Activated CD4-positive, alpha-beta T cell treated with anti-CD3 and anti-CD28 coated beads, Interleukin-2, amount 10 ng/mL, durations not matched to agents 7 days and 5 days (primary cell): ENCODE measurements around the gene TTC23. TPM values are rescaled to one million over a fixed set of nuclear protein-coding genes. Genes with fewer than 3 reads are reported as not detected.
"Not testable (repeated sequence)": the region's sequence is repeated elsewhere in the genome, so short reads cannot be mapped to it uniquely, and the experiment has no call there.

Experiments used
- CTCF ChIA-PET: fragments of 350-600 bp; sonication (Branson Sonifier 250); formaldehyde crosslinking; loops from one replicate; lab custom pipeline; 2021; ENCODE audit warnings: antibody characterized with exemption; lab: Charles Lee
- POLR2A ChIA-PET: fragments of 350-600 bp; sonication (Branson Sonifier 250); formaldehyde crosslinking; loops from one replicate; lab custom pipeline; 2021; ENCODE audit warnings: antibody characterized with exemption; lab: Charles Lee
- DNase-seq: peaks from one replicate; pipeline ENCODE4 v3.0.0-alpha.2; 2020
- H3K27ac Mint-ChIP-seq: one replicate; pipeline ENCODE4 v1.8.0; 2021; ENCODE audit warnings: mild to moderate bottlenecking, moderate library complexity, mixed read lengths
- H3K27me3 Mint-ChIP-seq: one replicate; pipeline ENCODE4 v1.8.0; 2021; ENCODE audit warnings: mixed read lengths
- H3K36me3 Mint-ChIP-seq: one replicate; pipeline ENCODE4 v1.8.0; 2021; ENCODE audit warnings: low read depth, mixed read lengths
- H3K4me1 Mint-ChIP-seq: one replicate; pipeline ENCODE4 v1.8.0; 2021; ENCODE audit warnings: mixed read lengths
- H3K4me3 Mint-ChIP-seq: one replicate; pipeline ENCODE4 v1.8.0; 2021; ENCODE audit warnings: mild to moderate bottlenecking, moderate library complexity, mixed read lengths
- H3K9me3 Mint-ChIP-seq: one replicate; pipeline ENCODE4 v1.8.0; 2021; ENCODE audit warnings: mixed read lengths
- total RNA-seq, 2 experiments: library from RNA; stranded (reverse); gene quantifications; one replicate each; pipeline ENCODE4 v1.2.3, GENCODE V29; 2021

TTC23 gene
- total RNA-seq, 2 experiments from 2014 or later: 1.6 to 3.1 TPM

- POLR2A ChIA-PET: no interaction called here
- H3K27me3 Mint-ChIP-seq: no peaks in the 10 kb centered on the region
- no peaks in the 10 kb centered on the region for H3K4me1 Mint-ChIP-seq
- no peak overlapping the region for H3K4me3 Mint-ChIP-seq
- H3K27ac Mint-ChIP-seq: no peak overlapping the region
- no peaks in the 10 kb centered on the region for H3K36me3 Mint-ChIP-seq
- H3K9me3 Mint-ChIP-seq: no peaks in the 10 kb centered on the region
- DNase-seq: no peak
- CTCF ChIA-PET: no interaction called here
Observed at GRCh38 chr15:99211926-99212325, 37.5 kb downstream of the TTC23 start.

- no peak for DNase-seq
- H3K27ac Mint-ChIP-seq: no peak overlapping the region
- ChIA-PET POLR2A (no interaction called here), CTCF (interaction anchor here (0.6 kb wide), 1 partner anchor 690 kb away, joined by 3 read pairs; no protein-coding TSS in a partner anchor)
- no peaks in the 10 kb centered on the region for H3K4me1 Mint-ChIP-seq
- no peak overlapping the region for H3K4me3 Mint-ChIP-seq
- no peaks in the 10 kb centered on the region for H3K36me3 Mint-ChIP-seq
- H3K27me3 Mint-ChIP-seq: peaks cover 7% of the 10 kb centered on the region
- no peaks in the 10 kb centered on the region for H3K9me3 Mint-ChIP-seq
Observed at GRCh38 chr15:99210334-99210733, 39.0 kb downstream of the TTC23 start.

- DNase-seq: no peak
- ChIA-PET POLR2A (no interaction called here), CTCF (no interaction called here)
- H3K27me3 Mint-ChIP-seq: peaks cover 12% of the 10 kb centered on the region
- H3K27ac Mint-ChIP-seq: no peak overlapping the region
- no peak overlapping the region for H3K4me3 Mint-ChIP-seq
- H3K36me3 Mint-ChIP-seq: no peaks in the 10 kb centered on the region
- no peaks in the 10 kb centered on the region for H3K4me1 Mint-ChIP-seq
- H3K9me3 Mint-ChIP-seq: no peaks in the 10 kb centered on the region
Observed at GRCh38 chr15:99209326-99209725, 40.1 kb downstream of the TTC23 start.

GRCh38 chr15:99207672-99208071 lies 41.7 kb downstream of the TTC23 start:
- Mint-ChIP-seq H3K27me3 (peaks cover 12% of the 10 kb centered on the region), H3K27ac (no peak overlapping the region), H3K4me3 (no peak overlapping the region), H3K9me3 (no peaks in the 10 kb centered on the region), H3K36me3 (no peaks in the 10 kb centered on the region), H3K4me1 (no peaks in the 10 kb centered on the region)
- ChIA-PET POLR2A (no interaction called here), CTCF (no interaction called here)
- DNase-seq: no peak

- H3K36me3 Mint-ChIP-seq: no peaks in the 10 kb centered on the region
- no peaks in the 10 kb centered on the region for H3K9me3 Mint-ChIP-seq
- peaks cover 12% of the 10 kb centered on the region for H3K27me3 Mint-ChIP-seq
- H3K4me1 Mint-ChIP-seq: no peaks in the 10 kb centered on the region
- ChIA-PET CTCF (interaction anchor here (1.4 to 2.2 kb wide), 2 partner anchors 11 to 28 kb away, joined by 3 to 5 read pairs; no protein-coding TSS in a partner anchor), POLR2A (no interaction called here)
- no peak for DNase-seq
- H3K4me3 Mint-ChIP-seq: no peak overlapping the region
- no peak overlapping the region for H3K27ac Mint-ChIP-seq
Observed at GRCh38 chr15:99202176-99202552, 47.2 kb downstream of the TTC23 start.

GRCh38 chr15:99201408-99202175 lies 47.8 kb downstream of the TTC23 start:
- Mint-ChIP-seq H3K27ac (no peak overlapping the region), H3K9me3 (no peaks in the 10 kb centered on the region), H3K27me3 (peaks cover 12% of the 10 kb centered on the region), H3K4me1 (no peaks in the 10 kb centered on the region), H3K4me3 (no peak overlapping the region), H3K36me3 (no peaks in the 10 kb centered on the region)
- DNase-seq: no peak
- ChIA-PET POLR2A (no interaction called here), CTCF (interaction anchor here (1.4 to 2.2 kb wide), 2 partner anchors 12 to 27 kb away, joined by 3 to 5 read pairs; no protein-coding TSS in a partner anchor)

GRCh38 chr15:99197856-99198255 lies 51.5 kb downstream of the TTC23 start:
- DNase-seq: no peak
- H3K36me3 Mint-ChIP-seq: peaks cover 4% of the 10 kb centered on the region
- H3K9me3 Mint-ChIP-seq: peaks cover 3% of the 10 kb centered on the region
- no peaks in the 10 kb centered on the region for H3K27me3 Mint-ChIP-seq
- no peaks in the 10 kb centered on the region for H3K4me1 Mint-ChIP-seq
- no peak overlapping the region for H3K4me3 Mint-ChIP-seq
- ChIA-PET CTCF (interaction anchor here (0.6 kb wide), 1 partner anchor 32 kb away, joined by 3 read pairs; no protein-coding TSS in a partner anchor), POLR2A (no interaction called here)
- peak overlapping the region; percentile 10 for H3K27ac Mint-ChIP-seq

- H3K4me1 Mint-ChIP-seq, CTCF ChIA-PET, DNase-seq, H3K36me3 Mint-ChIP-seq, H3K4me3 Mint-ChIP-seq, H3K27me3 Mint-ChIP-seq, H3K9me3 Mint-ChIP-seq, H3K27ac Mint-ChIP-seq, POLR2A ChIA-PET: not testable (repeated sequence)
Observed at GRCh38 chr15:99192181-99192580, 57.2 kb downstream of the TTC23 start.

GRCh38 chr15:99187936-99188335 lies 61.4 kb downstream of the TTC23 start:
- Mint-ChIP-seq H3K4me1 (no peaks in the 10 kb centered on the region), H3K36me3 (peaks cover 7% of the 10 kb centered on the region), H3K4me3 (no peak overlapping the region), H3K27ac (no peak overlapping the region), H3K9me3 (no peaks in the 10 kb centered on the region), H3K27me3 (no peaks in the 10 kb centered on the region)
- CTCF ChIA-PET: interaction anchor here (0.6 kb wide), 1 partner anchor 76 kb away, joined by 3 read pairs; no protein-coding TSS in a partner anchor
- no peak for DNase-seq
- POLR2A ChIA-PET: no interaction called here

- H3K36me3 Mint-ChIP-seq: no peaks in the 10 kb centered on the region
- no peaks in the 10 kb centered on the region for H3K27me3 Mint-ChIP-seq
- no peaks in the 10 kb centered on the region for H3K9me3 Mint-ChIP-seq
- no peaks in the 10 kb centered on the region for H3K4me1 Mint-ChIP-seq
- POLR2A ChIA-PET: no interaction called here
- CTCF ChIA-PET: no interaction called here
- no peak for DNase-seq
- H3K27ac Mint-ChIP-seq: no peak overlapping the region
- no peak overlapping the region for H3K4me3 Mint-ChIP-seq
Observed at GRCh38 chr15:99185414-99186130, 63.8 kb downstream of the TTC23 start.

- no peak overlapping the region for H3K4me3 Mint-ChIP-seq
- no peak overlapping the region for H3K27ac Mint-ChIP-seq
- H3K9me3 Mint-ChIP-seq: no peaks in the 10 kb centered on the region
- POLR2A ChIA-PET: no interaction called here
- no peaks in the 10 kb centered on the region for H3K27me3 Mint-ChIP-seq
- no peak for DNase-seq
- no peaks in the 10 kb centered on the region for H3K36me3 Mint-ChIP-seq
- CTCF ChIA-PET: no interaction called here
- no peaks in the 10 kb centered on the region for H3K4me1 Mint-ChIP-seq
Observed at GRCh38 chr15:99182791-99183190, 66.6 kb downstream of the TTC23 start.

GRCh38 chr15:99181545-99181971 lies 67.8 kb downstream of the TTC23 start:
- H3K4me3 Mint-ChIP-seq: no peak overlapping the region
- no peaks in the 10 kb centered on the region for H3K4me1 Mint-ChIP-seq
- ChIA-PET CTCF (no interaction called here), POLR2A (no interaction called here)
- H3K27ac Mint-ChIP-seq: no peak overlapping the region
- H3K27me3 Mint-ChIP-seq: no peaks in the 10 kb centered on the region
- DNase-seq: no peak
- H3K36me3 Mint-ChIP-seq: no peaks in the 10 kb centered on the region
- no peaks in the 10 kb centered on the region for H3K9me3 Mint-ChIP-seq

- no peaks in the 10 kb centered on the region for H3K27me3 Mint-ChIP-seq
- H3K4me3 Mint-ChIP-seq: no peak overlapping the region
- POLR2A ChIA-PET: no interaction called here
- CTCF ChIA-PET: no interaction called here
- H3K4me1 Mint-ChIP-seq: no peaks in the 10 kb centered on the region
- no peak for DNase-seq
- no peaks in the 10 kb centered on the region for H3K9me3 Mint-ChIP-seq
- H3K36me3 Mint-ChIP-seq: no peaks in the 10 kb centered on the region
- H3K27ac Mint-ChIP-seq: no peak overlapping the region
Observed at GRCh38 chr15:99180964-99181306, 68.4 kb downstream of the TTC23 start.
